ENCODE data around the gene PCDH9.

GRCh38 chr13:66400292-66400691 lies 829.8 kb downstream of the PCDH9 start:
- TF ChIP-seq CTCF (IDR thresholded peaks at IDR 0.05): no peak
- TF ChIP-seq POLR2A (IDR thresholded peaks at IDR 0.05): no peak

All from heart left ventricle (tissue), 13 donors.